ENCODE data around the gene RPRD1B.

Gene RPRD1B

DNA sequence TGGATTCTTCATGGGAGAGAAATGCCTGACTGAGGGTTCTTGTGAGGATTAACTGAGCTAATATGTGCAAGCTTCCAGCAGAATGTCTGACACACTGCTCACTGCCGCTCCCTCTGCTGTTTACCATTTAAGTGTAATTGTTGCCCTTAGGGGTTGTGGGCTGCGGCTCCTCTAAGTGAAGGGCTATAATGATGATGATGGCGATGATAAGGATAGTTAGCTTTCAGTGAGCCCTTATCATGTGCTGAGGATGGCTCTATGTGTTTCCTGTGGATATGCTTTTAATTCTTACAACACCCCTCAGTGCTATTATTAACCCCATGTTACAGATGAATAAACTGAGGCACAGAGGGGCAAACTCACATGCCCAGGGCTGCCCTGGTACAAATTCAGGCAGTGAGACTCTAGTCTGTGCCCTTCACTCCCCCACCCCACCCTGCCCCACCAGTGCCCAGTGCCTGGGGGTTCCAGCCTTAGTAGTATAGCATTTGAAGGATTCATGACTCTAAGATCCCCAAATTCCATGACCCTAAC lies 98.1 kb downstream of the RPRD1B start:
- H3K4me3 ChIP-seq (ENCODE audit: low read depth, low read length), result no peak overlapping the region
- no peak for DNase-seq (ENCODE audit: low read depth)
- in situ Hi-C loops (cut with HindIII; ENCODE audit: low sequenced_read_pairs), result no loop called here
- TF ChIP-seq, protein P1, sequence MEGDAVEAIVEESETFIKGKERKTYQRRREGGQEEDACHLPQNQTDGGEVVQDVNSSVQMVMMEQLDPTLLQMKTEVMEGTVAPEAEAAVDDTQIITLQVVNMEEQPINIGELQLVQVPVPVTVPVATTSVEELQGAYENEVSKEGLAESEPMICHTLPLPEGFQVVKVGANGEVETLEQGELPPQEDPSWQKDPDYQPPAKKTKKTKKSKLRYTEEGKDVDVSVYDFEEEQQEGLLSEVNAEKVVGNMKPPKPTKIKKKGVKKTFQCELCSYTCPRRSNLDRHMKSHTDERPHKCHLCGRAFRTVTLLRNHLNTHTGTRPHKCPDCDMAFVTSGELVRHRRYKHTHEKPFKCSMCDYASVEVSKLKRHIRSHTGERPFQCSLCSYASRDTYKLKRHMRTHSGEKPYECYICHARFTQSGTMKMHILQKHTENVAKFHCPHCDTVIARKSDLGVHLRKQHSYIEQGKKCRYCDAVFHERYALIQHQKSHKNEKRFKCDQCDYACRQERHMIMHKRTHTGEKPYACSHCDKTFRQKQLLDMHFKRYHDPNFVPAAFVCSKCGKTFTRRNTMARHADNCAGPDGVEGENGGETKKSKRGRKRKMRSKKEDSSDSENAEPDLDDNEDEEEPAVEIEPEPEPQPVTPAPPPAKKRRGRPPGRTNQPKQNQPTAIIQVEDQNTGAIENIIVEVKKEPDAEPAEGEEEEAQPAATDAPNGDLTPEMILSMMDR (IDR thresholded peaks at IDR 0.05; ENCODE audit: low read depth, low read length, missing control alignments), result no peak

DNA sequence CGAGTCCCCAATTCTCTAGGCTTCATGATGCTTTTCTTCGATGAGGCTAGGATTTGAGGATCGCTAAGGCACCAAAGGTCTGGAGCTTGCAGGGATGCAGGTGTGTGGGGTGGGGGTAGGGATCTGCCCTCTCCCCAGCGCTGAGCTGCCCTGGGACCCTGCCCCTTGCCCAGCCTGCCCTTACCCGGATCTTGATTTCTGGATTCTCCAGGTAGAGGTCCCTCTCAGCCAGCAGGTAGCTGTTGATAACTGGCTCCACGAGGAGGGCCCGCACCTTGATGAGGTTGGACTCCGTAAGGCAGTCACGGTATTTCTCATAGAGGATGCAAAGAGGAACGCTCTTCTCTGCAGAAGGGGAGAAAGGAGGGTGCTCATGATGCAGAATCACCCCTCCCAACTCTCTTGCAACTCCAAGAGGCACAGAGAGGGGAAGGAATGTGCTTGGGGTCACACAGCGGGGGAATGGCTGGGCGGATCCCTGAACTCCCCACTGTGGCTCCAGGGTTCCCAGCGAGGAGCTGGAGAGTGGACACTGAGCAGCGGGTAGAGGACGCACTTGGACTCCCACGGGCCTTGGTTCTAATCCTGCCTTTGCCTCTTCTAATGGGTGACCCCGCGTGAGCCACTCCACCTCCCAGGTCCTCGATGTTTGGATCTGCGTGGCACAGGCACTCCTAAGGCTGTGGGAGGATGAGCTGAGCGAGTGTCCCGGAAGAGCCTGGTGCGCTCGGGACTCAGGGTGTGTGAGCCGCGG lies 98.8 kb downstream of the RPRD1B start:
- no peak for DNase-seq (ENCODE audit: low read depth)
- H3K4me3 ChIP-seq (ENCODE audit: low read depth, low read length), result no peak overlapping the region

DNA sequence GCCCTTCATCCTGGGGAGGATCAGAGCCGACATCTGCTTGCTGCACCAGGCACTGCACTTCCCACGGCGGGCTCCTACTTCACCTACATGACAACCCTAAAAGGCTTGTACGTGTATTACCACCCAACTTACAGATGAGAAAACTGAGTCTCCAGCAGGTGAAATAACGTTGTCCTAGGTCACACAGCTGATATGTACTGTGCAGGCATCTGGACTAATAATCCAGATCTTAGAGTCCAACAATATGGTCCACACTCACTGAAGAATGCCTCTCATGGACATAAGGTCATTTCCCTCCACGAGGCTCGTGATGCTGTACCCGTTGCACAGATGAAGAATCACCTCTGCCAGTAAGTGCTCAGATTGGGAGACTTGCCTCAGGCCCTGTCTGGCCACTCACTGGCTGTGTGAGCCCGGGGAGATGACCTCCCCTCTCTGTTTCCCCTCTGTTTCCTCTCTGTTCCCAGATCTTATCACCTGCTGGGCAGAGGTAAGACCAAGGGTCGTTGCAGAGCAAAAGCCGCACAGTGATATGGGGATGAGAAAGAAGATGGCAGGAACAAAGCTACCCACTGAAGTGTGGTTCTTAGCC lies 99.5 kb downstream of the RPRD1B start:
- in situ Hi-C loops (cut with HindIII; ENCODE audit: low sequenced_read_pairs), result no loop called here
- no peak for DNase-seq (ENCODE audit: low read depth)
- TF ChIP-seq, protein P1 (IDR thresholded peaks at IDR 0.05; ENCODE audit: low read depth, low read length, missing control alignments), result no peak
- no peak overlapping the region for H3K4me3 ChIP-seq (ENCODE audit: low read depth, low read length)

More for the DNA sequence above, 98.8 kb downstream of the RPRD1B start:
- TF ChIP-seq, protein P1 (IDR thresholded peaks at IDR 0.05; ENCODE audit: low read depth, low read length, missing control alignments), result no peak
- in situ Hi-C loops (cut with HindIII; ENCODE audit: low sequenced_read_pairs), result no loop called here

DNA sequence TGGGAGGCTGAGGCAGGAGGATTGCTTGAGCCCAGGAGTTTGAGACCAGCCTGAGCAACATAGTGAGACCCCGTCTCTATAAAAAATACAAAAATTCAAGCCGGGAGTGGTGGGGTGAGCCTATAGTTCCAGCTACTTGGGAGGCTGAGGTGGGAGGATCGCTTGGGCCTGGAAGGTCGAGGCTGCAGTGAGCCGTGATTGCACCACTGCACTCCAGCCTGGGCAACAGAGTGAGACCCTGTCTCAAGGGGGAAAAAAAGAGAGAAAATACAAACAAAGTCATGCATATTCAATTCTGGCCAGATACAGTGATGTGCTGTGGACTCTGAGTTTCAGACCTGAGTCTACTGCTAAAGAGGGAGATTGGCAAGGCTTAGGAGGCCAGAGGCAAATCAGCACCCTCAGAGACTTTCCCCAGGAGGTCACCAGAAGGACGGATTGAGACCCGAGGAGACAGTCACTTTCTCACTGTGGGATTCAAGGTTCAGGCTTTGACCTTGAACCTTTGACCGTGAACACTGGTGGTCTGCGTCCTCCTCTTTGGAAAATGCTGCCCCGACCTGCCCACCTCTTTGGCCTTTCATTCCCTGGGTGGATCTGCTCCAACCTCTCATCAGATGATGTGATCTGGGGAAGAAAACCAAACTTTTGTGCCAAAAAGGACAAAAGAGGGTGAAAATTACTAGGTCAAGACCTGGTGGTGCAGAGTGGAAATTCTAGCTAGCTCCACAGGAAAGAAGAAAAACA lies 100.3 kb downstream of the RPRD1B start:
- no peak overlapping the region for H3K4me3 ChIP-seq (ENCODE audit: low read depth, low read length)
- in situ Hi-C loops (cut with HindIII; ENCODE audit: low sequenced_read_pairs), result no loop called here
- no peak for DNase-seq (ENCODE audit: low read depth)
- TF ChIP-seq, protein P1 (IDR thresholded peaks at IDR 0.05; ENCODE audit: low read depth, low read length, missing control alignments), result no peak

DNA sequence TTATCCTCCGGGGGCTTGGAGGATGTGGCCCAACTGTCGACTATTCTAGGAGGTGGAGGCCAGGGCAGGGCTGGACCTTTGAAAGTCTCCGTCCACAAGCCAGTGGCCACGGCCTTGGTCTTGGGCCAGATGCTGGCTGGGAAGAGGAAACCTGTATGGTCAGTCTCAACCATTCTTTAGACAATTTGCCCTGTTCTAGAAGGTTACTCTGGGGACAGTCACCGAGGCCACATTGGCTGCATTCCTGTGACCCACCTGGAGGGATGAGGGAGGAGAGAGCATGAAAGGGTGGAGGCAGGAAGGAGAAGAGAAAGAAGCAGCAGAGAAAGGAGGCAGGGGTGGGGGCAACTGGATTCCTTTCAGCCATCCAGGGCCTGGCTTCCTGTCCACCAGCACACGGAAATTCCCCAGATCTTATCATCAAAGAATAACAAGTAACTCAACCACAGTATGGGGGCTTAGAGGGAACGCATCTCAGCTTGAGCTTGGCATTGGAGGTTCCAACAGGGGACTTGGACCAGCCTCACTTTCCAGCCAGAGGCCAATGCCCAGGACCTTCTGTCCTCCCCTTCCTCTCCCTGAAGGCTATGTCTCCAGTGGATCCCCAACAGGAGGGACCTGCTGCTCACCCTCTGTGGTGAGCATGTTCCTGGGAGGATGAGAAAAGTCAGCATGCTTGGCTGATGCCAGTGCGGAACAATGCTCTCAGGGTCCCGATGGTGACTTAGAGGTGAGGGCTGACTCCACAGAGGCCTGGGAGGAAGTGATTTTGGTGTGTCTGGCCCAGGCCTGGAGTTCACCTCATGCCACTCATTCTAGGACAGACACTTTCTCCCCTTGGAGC lies 101.1 kb downstream of the RPRD1B start:
- TF ChIP-seq, protein P1 (IDR thresholded peaks at IDR 0.05; ENCODE audit: low read depth, low read length, missing control alignments), result no peak
- no peak overlapping the region for H3K4me3 ChIP-seq (ENCODE audit: low read depth, low read length)
- in situ Hi-C loops (cut with HindIII; ENCODE audit: low sequenced_read_pairs), result no loop called here
- DNase-seq (ENCODE audit: low read depth), result peak; percentile 57

DNA sequence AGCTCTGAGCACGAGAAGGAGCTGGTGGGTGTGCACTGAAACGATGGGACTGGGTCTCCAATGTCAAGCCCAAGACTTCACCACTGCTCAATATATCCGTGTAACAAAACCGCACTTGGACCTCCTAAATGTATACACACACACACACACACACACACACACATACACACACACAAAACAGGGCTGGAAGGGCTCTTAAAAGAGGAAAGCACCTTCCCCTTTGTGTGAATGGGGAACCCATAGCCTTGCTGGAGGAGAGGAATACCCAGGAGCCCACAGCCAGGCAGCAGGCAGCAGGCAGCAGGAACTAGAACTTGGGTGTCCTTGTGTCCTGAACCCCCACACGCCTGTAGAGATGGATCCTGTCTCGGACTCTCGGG lies 101.7 kb downstream of the RPRD1B start:
- TF ChIP-seq, protein P1 (IDR thresholded peaks at IDR 0.05; ENCODE audit: low read depth, low read length, missing control alignments), result no peak
- DNase-seq (ENCODE audit: low read depth), result no peak
- H3K4me3 ChIP-seq (ENCODE audit: low read depth, low read length), result no peak overlapping the region
- in situ Hi-C loops (cut with HindIII; ENCODE audit: low sequenced_read_pairs), result no loop called here

All from astrocyte of the cerebellum (primary cell).